Inflammatory macrophage treated with lipopolysaccharide for 1 hour (primary cell): Measurements from ENCODE around the gene SEZ6.
A peak's percentile ranks its signal among the peaks of the same experiment; 100 is the strongest.

ENCODE experiments used
- DNase-seq, 2 donors: peaks; one replicate each; pipeline ENCODE4 v3.0.0-alpha.2; 2020 to 2022

Gene SEZ6

DNA sequence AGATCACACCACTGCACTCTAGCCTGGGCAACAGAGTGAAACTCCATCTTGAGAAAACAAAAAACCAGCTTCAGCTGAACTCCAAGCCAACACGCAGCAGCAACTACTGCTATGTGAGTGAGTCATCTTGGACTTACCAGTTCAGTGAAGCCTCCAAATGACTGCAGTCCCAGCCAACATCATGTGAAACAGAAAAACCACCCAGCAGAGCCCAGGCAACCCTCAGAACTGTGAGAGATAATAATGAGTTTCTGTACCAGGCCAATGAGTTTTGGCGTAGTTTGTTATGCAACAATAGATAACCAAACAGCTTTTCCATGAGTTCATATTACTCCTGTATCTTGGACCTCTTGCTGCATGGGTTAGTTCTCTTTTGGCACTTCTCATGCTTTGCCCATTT is 77.8 kb downstream of the SEZ6 start:
- peak; percentile 27 to 47 for DNase-seq

GRCh38 chr17:28926786-28927185 is 79.0 kb downstream of the SEZ6 start:
- DNase-seq, result no peak

DNA sequence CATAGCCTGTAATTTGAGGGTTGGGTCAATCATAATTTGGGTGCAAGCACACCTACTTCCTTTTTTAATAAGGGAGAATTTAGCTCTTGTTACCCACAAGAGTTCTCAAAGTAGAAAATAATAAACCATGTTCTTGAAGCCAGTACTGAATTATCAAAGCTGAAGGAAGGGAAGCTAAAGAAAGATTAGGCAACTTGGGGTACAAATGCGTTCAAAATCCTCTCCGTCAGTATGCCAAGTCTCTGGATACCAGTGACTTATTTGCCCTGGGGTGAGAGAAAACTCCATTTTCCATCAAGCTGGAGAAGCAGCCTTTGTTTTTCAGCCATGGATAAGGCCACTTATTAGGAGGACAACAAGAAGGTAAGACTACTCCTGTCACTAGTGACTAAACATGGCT is 79.5 kb downstream of the SEZ6 start:
- DNase-seq, result no peak

- peak; percentile 83 to 88 for DNase-seq
Observed at GRCh38 chr17:28925912-28926365, 79.9 kb downstream of the SEZ6 start.

DNA sequence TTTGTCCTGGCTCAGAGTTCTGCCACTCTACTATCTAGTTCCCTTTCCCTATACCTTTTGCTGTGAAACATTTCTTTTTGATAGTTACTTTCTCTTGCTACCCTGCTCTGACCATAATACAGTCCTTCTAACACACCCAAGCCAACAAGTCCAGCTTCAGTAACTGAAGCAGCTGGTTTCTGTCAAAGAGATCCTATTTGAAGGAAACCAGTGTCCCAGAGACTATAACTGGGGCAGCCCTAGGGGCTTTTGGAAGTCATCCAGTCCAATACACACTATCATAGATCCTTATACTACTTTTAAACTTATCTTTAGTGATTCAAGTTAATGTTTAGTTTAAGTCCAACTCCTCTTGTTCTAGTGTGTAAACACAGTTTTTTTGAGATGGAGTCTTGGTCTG is 85.6 kb downstream of the SEZ6 start:
- no peak for DNase-seq

DNA sequence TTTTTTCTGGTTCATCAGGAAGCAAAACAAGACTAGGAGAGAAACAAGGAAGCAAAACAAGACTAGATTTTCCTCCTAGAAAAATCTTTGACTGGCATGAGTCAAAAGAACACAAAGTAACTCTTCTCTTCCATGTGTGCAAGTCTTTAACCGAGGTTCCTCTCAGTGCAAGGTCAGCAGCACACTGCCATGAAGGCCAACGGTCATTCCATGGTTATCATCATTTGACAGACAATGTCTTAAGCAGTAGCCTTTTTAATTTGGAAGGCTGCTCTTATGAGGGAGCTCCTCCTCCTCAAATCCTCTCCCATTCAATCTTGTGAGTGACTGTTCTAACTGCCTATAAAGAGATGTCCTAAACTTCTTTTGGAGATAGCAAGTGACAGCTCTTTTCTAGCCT is 87.5 kb downstream of the SEZ6 start:
- DNase-seq, result no peak

DNA sequence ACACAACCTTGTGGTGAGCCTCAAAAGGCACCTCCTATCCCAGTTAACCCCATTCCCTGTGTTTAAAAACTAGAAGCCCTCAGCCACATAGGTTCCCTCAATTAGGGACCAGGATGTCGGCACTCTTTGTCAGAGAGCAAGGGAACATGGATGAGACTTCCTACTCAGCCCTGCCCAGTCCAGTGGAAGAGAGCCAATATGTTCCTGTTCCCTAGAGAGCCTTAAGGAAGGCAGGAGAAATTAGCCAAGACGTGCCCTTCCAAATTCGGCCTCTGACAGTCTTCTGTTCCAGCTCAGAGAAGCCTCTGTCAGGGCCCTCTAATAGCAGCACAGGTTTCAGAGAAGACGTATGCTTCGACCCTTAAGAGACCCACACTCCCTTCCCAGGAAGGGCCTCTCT is 88.4 kb downstream of the SEZ6 start:
- no peak for DNase-seq

- no peak for DNase-seq
Observed at GRCh38 chr17:28917029-28917428, 88.8 kb downstream of the SEZ6 start.

DNA sequence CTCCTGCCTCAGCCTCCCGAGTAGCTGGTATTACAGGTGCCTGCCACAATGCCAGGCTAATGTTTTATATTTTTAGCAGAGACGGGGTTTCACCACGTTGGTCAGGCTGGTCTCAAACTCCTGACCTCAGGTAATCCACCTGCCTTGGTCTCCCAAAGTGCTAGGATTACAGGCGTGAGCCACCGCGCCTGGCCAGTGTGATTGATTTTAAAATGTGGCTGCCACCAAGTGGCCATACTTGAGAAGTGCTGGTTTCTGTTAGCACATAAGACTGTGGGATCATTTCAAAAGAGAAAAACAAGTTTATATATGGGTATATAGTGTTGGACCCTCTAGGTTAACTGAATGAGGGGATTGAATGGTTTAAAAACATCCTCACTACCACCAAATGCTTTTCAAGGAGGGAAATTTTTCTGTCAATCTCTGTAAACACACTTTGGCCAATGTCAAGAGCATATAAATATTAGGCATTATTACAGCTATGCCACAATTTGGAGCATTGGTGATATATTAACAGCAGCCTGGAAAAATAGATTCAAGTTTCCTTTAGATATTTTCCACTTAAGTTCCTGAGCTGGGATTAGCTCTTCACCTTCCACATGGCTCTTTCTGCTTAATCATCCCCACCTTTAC is 89.4 kb downstream of the SEZ6 start:
- DNase-seq, result peak in 1 of 2 donors; percentile 50

GRCh38 chr17:28912938-28913333 is 92.9 kb downstream of the SEZ6 start:
- DNase-seq, result no peak

- DNase-seq, result no peak
Observed at GRCh38 chr17:28912281-28912937, 93.4 kb downstream of the SEZ6 start.

GRCh38 chr17:28911411-28912045 is 94.3 kb downstream of the SEZ6 start:
- no peak for DNase-seq

DNA sequence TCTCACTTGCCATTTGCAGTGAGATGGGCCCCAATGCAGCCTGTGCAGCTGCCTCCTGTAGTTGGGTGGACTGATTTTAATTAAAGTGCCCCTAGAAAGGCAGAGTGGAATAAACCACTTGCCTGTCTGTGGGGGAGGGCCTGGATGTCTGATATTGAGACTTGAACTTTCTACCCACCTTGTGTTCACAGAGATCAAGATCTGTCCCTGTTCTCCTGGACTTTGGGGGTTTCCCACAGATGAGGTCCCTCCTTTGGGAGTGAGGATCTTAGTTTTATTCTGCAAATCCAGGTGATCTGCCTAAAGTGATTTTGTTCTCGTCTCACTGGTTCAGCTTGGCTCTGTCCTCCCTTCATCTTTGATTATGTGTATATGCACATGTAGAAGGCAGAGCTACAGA is 95.3 kb downstream of the SEZ6 start:
- DNase-seq, result no peak

- DNase-seq, result no peak
Observed at GRCh38 chr17:28908640-28909167, 97.1 kb downstream of the SEZ6 start.

DNA sequence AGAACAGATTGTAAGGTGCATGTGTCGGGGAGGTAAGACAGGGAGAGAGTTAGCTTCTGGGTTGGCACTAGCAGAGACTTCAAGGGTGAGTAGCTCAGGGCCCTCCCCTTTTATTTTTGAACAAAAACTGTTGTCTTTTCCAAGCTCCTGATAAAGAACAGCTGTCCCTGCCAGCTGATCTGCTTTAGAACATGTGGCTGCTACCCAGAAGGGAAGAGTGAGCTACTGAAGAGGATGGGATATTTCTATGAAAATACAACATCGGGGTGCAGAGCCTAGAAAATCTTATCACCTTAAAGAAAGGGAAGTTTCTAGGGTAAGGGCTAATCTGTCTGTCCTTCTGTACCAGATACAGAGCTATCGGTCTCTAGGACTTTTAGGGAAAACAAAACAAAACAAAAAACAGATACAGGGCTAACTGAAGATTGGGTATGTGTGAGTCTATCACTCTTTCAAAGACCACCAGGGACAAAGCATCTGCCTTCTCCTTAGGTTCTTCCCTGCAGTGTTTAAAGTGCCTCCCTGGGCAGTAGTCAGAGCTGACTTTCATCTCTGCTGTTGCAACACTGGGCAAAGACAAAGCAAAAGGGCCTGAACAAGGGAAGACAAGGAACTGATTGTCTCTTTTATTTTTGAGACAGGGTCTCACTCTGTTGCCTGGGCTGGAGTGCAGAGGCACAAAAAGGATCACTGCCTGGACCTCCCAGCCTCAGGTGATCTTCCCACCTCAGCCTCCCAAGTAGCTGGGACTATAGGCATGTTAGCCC is 97.9 kb downstream of the SEZ6 start:
- no peak for DNase-seq

DNA sequence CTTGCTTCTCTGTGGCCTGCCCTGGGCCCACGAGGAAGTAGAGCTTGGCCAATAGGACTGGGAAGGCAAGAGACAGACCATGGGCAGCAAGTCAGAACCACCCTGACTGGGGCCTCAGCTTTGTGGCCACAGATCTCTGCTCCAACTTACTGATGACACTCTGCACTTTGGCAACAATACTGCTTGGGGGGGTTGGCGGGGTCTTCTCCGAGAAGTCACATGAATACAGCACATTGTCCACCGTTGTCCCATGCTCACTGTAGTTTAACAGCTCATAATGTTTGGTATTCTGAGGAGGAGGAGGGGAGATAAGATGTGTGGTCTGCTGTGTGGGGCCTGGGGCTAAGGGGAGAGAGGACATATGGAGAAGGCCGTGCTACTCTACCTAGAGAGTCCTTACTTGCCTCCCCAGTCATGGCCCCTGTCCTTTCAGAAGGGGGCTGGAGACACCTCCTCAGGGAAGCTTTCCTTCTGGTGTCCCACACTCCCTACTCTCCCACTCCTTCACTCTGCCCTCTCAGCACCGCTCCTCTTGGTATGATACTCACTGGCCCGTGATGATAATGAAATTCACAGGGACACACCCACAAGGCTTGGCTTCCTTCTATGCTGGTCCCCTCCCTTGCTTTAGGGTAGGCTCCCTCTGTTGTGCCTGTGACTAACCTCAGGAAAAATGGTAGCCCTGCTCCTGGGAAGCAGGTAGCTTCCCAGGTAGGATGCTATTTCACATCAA is 99.0 kb downstream of the SEZ6 start:
- no peak for DNase-seq

- DNase-seq, result no peak
Observed at GRCh38 chr17:28906276-28906675, 99.6 kb downstream of the SEZ6 start.
